HG02588 (cell line): ENCODE data around the gene NKPD1.
A peak's percentile ranks its signal among the peaks of the same experiment; 100 is the strongest.

Source experiments
- ATAC-seq: cut with Tn5 transposase; IDR thresholded peaks from one replicate; pipeline ENCODE4 v1.9.1; 2021; ENCODE audit warnings: mild to moderate bottlenecking, moderate library complexity; ENCODE audit not compliant: unreplicated experiment

The NKPD1 gene

GRCh38 chr19:45141203-45141900, 19.4 kb downstream of the NKPD1 start:
- ATAC-seq = no peak

GRCh38 chr19:45140533-45140932, 20.2 kb downstream of the NKPD1 start:
- no peak for ATAC-seq

GRCh38 chr19:45140144-45140503, 20.7 kb downstream of the NKPD1 start:
- no peak for ATAC-seq

DNA sequence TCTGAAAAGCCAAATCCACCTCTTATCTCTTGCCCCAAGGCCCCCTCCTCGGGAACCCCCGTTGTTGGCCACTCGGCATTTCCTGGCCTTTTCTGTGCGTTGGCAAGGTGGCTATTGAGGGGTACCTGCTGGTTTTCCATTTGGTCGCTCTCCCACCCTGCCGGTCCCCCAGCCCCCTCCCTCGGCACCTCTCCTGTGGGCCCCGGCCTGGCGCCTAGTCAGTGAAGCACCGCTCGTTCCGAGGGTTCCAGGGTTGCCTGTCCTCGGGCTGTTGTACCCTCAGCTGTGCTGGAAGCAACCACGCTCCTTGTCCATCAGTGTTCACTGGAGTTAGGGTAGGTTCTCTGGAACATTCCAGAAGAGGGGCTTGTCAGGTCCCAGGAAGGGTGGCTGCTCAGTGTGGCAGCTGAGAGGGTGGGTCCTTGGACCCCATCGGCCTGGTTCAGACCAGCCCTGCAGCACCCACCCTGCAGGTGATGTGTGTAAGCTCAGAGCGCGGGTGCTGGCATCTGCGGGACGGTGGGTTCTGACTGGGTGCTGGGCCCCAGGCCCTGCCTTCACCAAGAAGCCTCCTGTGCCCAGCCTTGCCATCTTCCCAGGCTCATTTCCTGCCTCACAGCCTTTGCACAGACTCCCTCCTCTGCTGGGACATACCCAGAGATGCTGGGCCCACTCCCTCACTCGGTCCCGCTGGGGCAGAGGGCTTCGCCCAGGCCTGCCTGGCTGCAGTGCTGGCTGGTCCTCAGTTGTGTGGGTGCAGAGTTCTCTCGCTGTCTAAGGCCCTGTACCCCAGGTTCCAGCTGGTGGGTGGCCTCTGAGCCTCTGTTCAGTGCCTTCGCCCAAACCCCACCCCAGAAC, 21.3 kb downstream of the NKPD1 start:
- no peak for ATAC-seq

GRCh38 chr19:45138303-45138751, 22.5 kb downstream of the NKPD1 start:
- ATAC-seq = no peak

DNA sequence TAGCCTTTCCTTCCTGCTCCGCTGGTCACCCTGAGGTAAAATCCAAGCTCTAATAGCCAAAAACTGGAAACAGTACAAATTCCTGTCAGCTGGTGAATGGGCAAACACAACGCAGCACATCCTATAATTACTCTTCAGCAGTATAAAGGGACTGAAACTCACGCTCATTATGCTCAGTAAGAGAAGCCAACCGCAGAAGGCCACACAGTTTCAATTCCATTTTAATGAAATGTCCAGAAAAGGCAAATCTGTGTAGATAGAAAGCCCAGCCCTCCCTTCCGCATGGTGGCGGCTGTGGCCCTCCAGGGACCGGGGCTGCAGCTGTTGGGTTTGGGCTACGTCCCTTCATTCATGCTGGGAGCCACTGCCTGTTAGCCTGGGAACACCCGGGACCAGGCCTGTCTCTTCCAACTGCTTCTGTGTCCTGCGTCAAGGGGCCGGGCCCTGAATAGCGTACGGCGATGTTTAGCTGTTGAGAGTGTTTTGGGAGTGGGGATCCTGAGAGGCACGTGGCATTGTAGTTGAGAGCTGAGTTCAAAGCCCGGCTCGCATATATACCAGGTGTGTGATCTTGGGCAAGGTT, 23.5 kb downstream of the NKPD1 start:
- peak; percentile 74 for ATAC-seq

- no peak for ATAC-seq
Observed at GRCh38 chr19:45136507-45137178, 24.1 kb downstream of the NKPD1 start.

GRCh38 chr19:45135176-45135885, 25.5 kb downstream of the NKPD1 start:
- no peak for ATAC-seq

- ATAC-seq = no peak
Observed at GRCh38 chr19:45133661-45134060, 27.1 kb downstream of the NKPD1 start.

- no peak for ATAC-seq
Observed at GRCh38 chr19:45130888-45131615, 29.7 kb downstream of the NKPD1 start.

DNA sequence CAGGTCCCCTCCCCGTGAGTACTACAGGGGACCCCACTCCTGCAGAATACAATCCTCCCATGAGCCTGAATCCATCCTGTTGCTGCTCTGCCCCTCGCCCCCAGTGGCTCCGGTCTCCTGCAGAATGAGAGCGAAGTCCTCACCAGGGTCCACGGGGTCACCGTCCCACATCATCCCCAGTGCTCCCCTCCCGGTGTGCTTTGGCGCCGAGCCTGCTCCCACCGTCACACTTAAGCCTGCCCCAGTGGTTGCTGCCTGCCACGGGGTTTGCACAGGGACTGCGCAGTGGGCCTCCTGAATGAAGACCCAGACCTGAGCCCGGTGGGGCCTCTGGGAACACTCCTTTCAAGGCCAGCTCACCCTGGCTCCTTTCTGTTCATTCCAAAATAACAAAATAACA, 30.5 kb downstream of the NKPD1 start:
- ATAC-seq = no peak

- ATAC-seq = no peak
Observed at GRCh38 chr19:45128806-45129205, 32.0 kb downstream of the NKPD1 start.

GRCh38 chr19:45128146-45128545, 32.6 kb downstream of the NKPD1 start:
- ATAC-seq = no peak

- no peak for ATAC-seq
Observed at GRCh38 chr19:45126654-45127053, 34.1 kb downstream of the NKPD1 start.

DNA sequence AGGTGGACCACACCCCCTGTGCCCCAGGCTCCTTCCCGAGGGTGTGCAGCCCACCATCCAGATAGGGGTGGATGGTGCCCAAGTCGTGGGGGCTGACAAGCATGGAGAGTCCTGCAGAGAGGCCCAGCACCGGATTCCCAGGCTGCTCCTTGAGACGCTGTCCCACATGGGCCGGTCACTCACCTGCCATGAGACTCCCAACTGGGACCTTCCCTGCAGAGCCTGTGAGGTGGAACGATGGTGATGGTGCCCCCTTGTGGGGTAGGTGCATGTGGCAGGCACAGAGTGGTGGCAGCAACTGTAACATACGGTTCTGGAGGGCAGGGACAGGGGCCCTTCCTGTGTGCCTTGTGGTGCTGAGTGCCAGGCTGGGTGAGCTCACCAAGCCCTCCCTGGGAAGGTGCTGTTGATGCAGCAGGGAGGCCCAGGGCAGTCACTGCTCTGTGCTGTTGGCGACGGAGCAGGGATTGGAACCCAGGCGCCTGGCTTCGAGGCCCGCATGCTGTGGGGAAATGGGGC, 34.7 kb downstream of the NKPD1 start:
- ATAC-seq = no peak

DNA sequence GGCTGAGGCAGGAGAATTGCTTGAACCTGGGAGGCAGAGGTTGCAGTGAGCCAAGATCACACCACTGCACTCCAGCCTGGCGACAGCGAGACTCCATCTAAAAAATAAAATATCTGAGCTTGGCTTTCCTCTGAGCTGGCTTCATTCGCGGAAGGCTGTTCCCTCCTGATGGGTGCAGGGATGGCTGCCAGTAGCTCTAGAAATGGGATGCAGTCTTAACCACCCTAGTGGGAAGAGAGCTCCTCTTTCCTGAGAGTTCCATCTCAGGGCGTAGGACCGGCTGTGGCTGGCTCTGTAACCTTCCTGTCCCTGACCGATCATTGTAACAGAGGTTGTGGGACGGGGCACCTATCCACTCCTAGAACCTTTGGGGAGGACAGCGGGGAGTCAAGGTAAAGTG, 35.4 kb downstream of the NKPD1 start:
- ATAC-seq = no peak

DNA sequence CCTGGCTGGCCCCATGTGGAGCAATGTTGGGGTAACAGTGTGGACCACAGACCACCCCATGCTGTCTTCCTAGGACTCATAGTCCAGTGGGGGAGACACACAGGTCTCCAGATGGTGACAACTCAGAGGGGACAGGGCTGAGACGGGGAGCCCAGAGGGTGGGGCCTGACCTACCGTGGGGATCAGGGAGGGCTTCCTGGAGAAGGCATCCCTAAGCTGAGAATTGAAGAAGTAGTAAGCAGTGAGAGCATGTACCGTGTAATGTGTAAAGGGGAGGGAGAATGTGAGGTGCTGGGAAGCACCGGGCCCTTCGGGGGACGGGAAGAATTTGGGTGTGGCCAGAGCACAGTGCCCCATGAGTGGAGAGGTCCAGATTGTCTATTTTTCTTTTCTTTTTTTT, 36.8 kb downstream of the NKPD1 start:
- ATAC-seq = no peak

DNA sequence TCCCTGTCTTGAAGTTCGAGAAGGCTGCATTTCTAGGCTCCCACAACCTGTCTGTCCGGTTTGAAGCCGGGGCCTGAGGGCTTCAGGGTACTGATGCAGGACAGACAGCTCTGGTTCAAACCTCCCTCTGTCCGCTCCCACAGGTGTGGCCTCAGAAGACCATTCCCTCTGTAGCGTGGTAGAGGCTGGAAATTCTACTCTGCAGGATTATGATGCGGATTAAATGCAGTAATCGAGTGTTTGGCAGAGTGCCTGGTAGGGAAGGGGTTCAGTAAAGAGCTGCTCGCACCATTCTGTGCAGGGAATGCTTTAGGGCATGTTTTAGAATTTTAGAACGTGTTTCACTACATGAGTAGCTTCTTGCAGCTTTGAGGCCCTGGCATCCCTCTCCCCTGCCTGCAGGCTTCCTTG, 37.3 kb downstream of the NKPD1 start:
- ATAC-seq = no peak

- no peak for ATAC-seq
Observed at GRCh38 chr19:45122832-45123231, 38.0 kb downstream of the NKPD1 start.

DNA sequence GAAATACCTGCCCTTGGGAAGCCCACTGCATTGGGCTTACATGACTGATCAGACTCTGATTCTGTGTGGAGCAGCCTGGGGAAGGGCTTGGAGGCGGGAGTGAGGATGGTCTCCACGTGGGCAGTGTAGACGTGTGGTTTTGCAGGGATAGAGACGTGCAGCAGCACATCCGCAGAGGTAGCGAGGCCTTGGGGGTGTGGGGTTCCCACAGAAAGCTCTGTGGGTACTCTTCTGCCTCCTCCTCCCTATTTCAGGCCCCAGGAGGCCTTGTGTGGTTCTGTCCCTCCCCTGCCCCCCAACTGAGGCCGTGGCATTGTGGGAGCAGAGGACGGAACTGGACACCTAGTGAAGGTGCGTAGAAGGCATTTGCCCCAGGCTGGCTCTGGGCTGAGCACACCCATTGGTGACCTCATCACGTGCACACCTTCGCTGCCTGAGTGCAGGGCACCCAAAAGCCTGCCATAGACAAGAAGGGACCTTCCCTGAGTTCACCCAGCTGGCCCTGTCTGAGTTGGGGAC, 38.9 kb downstream of the NKPD1 start:
- ATAC-seq = no peak
